ENCODE results near the gene TAMALIN. TPM values are rescaled to one million over a fixed set of nuclear protein-coding genes. Genes with fewer than 3 reads are reported as not detected.

TAMALIN gene
- total RNA-seq, 1 donor from 2014 or later, result 52.8 TPM

DNA sequence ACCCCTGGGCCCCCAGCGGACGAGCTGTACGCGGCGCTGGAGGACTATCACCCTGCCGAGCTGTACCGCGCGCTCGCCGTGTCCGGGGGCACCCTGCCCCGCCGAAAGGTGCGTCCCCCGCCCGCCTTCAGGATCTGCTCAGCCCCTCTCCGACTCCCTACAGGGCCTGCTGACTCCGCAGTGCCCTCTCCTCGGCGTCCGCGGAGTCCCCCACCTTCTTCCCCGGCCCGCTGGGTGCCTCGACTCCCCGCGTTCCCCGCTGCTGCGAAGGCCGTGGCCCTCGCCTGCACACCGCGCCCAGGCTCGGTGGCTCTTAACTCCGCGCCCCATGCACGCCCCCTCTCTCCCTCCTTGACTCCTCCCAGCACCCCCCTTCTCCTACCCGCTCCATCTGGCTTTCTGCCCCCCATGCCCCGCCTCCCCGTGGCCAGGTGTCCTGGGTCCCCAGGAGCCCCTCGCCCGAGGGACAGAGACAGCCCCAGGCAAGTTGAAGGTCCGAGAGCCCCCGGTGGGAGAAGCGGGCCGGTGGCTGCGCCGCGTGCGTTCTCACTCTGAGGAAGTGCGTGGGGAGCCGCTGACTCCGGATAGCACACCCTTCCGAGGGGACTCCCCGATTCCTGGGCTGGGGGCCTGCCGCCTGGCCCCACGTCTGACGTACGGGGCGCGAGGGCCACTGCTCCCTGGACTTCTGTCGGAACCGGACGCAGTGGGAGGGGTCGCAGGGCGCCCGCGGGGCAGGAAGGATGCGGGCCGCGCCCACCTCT lies 594 bp downstream of the TAMALIN start:
- Mint-ChIP-seq H3K4me1 (peaks cover 44% of the 10 kb centered on the region), H3K4me3 (peak overlapping the region; percentile 94), H3K27ac (peak overlapping the region; percentile 85), H3K27me3 (no peaks in the 10 kb centered on the region), H3K36me3 (ENCODE audit: low read depth) (peaks cover 32% of the 10 kb centered on the region), H3K9me3 (no peaks in the 10 kb centered on the region)
- ATAC-seq (ENCODE audit: low read depth) (peak; percentile 28), DNase-seq (peak; percentile 68)
- POLR2A ChIA-PET, result interaction anchor here (0.5 to 10.6 kb wide), 21 partner anchors 9 to 1894 kb away, joined by 3 to 217 read pairs (median 4); partner anchors contain the start of genes ATG101 and NR4A1
- TF ChIP-seq, protein P1, sequence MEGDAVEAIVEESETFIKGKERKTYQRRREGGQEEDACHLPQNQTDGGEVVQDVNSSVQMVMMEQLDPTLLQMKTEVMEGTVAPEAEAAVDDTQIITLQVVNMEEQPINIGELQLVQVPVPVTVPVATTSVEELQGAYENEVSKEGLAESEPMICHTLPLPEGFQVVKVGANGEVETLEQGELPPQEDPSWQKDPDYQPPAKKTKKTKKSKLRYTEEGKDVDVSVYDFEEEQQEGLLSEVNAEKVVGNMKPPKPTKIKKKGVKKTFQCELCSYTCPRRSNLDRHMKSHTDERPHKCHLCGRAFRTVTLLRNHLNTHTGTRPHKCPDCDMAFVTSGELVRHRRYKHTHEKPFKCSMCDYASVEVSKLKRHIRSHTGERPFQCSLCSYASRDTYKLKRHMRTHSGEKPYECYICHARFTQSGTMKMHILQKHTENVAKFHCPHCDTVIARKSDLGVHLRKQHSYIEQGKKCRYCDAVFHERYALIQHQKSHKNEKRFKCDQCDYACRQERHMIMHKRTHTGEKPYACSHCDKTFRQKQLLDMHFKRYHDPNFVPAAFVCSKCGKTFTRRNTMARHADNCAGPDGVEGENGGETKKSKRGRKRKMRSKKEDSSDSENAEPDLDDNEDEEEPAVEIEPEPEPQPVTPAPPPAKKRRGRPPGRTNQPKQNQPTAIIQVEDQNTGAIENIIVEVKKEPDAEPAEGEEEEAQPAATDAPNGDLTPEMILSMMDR (IDR thresholded peaks at IDR 0.05), result no peak
- intact Hi-C loops (cut with micrococcal nuclease), result no loop called here
- CTCF ChIA-PET, result interaction anchor here (1.1 to 9.6 kb wide), 5 partner anchors 14 to 110 kb away, joined by 5 to 306 read pairs (median 8); no protein-coding TSS in a partner anchor

DNA sequence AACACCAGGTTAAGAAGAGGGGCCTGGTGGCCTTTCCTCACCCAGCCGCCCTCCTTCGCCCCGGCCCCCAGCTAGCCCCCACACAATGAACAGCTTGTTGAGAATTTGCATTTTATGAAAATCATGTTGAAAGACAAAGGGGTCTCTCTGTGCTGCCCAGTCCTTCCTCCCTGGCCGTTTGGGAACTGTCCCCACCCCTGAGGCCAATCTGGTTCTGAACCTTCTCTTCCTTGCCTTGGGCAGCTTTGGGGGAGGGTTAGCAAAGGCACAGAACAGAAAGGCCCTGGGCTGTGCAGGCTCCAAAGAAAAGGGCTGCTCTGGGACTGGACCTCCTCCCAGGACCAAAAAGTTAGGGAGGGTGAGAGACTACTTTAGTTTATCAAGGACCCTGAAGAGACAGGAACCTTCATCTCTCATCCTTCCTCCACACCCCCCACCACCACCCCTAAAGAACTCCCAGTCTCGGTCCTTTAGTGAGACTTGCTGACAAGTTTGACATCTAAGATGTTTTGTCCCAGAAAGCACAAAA lies 1.3 kb downstream of the TAMALIN start:
- DNase-seq (no peak), ATAC-seq (ENCODE audit: low read depth) (no peak)
- H3K27me3 Mint-ChIP-seq, result no peaks in the 10 kb centered on the region
- intact Hi-C loops (cut with micrococcal nuclease), result no loop called here
- ChIA-PET POLR2A (interaction anchor here (0.6 to 10.6 kb wide), 5 partner anchors 15 to 1895 kb away, joined by 4 to 217 read pairs (median 18); partner anchors contain the start of gene NR4A1), CTCF (interaction anchor here (2.0 to 9.6 kb wide), 2 partner anchors 14 to 15 kb away, joined by 6 to 306 read pairs; no protein-coding TSS in a partner anchor)
- H3K27ac Mint-ChIP-seq, result peak overlapping the region; percentile 85
- TF ChIP-seq, protein P1 (IDR thresholded peaks at IDR 0.05), result no peak
- H3K9me3 Mint-ChIP-seq, result no peaks in the 10 kb centered on the region
- peaks cover 44% of the 10 kb centered on the region for H3K4me1 Mint-ChIP-seq
- H3K4me3 Mint-ChIP-seq, result peak overlapping the region; percentile 94
- H3K36me3 Mint-ChIP-seq (ENCODE audit: low read depth), result peaks cover 37% of the 10 kb centered on the region

DNA sequence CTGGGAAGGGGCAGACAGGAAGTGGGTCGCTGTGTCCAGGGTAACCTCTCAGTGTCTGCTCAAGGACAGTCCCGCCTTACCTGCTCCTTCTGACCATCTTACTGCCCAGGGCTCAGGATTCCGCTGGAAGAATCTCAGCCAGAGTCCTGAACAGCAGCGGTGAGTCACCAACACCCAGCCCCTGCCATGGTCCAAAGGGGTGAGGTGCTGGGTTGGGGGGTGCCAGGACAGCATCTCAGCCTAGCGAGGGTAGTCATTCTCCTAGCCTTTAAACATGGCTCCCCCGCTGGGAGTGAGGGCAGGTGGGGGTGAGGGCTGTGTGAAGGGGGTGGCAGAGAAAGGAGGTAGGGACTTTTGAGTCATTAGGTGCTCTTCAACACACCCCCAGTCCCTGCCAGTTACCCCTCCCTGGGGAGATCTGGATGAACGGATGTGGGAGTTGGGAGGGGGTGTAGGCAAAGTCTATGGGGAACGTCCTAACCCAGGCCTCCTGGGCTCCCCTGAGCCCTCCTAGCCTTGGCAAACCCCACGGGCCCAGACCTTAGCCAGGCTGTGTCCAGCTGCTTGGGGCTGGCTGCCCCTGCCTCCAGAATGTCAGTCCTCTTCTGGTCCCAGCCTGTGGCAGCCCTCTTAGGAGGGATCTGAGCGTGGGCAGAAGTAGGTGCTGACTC lies 2.5 kb downstream of the TAMALIN start:
- Mint-ChIP-seq H3K4me3 (peak overlapping the region; percentile 94), H3K36me3 (ENCODE audit: low read depth) (peaks cover 48% of the 10 kb centered on the region), H3K9me3 (no peaks in the 10 kb centered on the region), H3K27me3 (no peaks in the 10 kb centered on the region), H3K27ac (peak overlapping the region; percentile 85), H3K4me1 (peaks cover 44% of the 10 kb centered on the region)
- intact Hi-C loops (cut with micrococcal nuclease), result no loop called here
- TF ChIP-seq, protein P1 (IDR thresholded peaks at IDR 0.05), result no peak
- ATAC-seq (ENCODE audit: low read depth), result no peak
- CTCF ChIA-PET, result interaction anchor here (2.0 to 9.6 kb wide), 2 partner anchors 13 to 16 kb away, joined by 6 to 306 read pairs; no protein-coding TSS in a partner anchor
- POLR2A ChIA-PET, result interaction anchor here (0.6 to 10.6 kb wide), 4 partner anchors 13 to 1172 kb away, joined by 3 to 217 read pairs (median 4); no protein-coding TSS in a partner anchor
- no peak for DNase-seq

DNA sequence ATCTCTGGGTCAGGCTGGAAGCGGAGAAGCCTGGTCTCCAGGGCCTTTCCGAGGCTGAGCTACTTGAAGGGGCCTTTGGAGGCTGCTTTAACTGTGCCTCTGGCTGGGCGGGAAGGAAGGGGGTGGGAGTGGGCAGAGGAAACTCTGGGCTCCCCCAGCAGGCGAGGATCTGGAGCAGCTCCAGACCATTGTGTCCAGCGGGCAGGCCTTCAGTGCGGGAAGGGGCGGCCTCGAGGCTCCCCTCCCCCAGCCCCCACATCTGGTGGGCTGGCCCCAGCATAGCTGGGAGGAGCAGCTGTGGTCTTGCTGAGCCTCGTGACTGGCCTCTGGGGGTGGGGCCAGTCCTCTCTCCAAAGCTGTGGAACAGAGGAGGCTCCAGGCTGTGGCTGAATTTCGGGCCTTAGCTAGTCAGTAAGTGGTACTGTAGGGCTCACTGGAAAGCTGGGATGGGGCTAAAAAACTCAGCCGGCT lies 3.4 kb downstream of the TAMALIN start:
- CTCF ChIA-PET, result interaction anchor here (1.4 to 9.6 kb wide), 2 partner anchors 12 to 17 kb away, joined by 6 to 306 read pairs; no protein-coding TSS in a partner anchor
- ATAC-seq (ENCODE audit: low read depth) (no peak), DNase-seq (no peak)
- H3K9me3 Mint-ChIP-seq, result no peaks in the 10 kb centered on the region
- peaks cover 51% of the 10 kb centered on the region for H3K36me3 Mint-ChIP-seq (ENCODE audit: low read depth)
- TF ChIP-seq, protein P1 (IDR thresholded peaks at IDR 0.05), result no peak
- POLR2A ChIA-PET, result interaction anchor here (0.6 to 10.6 kb wide), 4 partner anchors 13 to 1171 kb away, joined by 3 to 217 read pairs (median 4); no protein-coding TSS in a partner anchor
- H3K27ac Mint-ChIP-seq, result peak overlapping the region; percentile 41
- intact Hi-C loops (cut with micrococcal nuclease), result no loop called here
- no peak overlapping the region for H3K4me3 Mint-ChIP-seq
- no peaks in the 10 kb centered on the region for H3K27me3 Mint-ChIP-seq
- H3K4me1 Mint-ChIP-seq, result peaks cover 35% of the 10 kb centered on the region
